ENCODE measurements around the gene OR8K1. TPM values are rescaled to one million over a fixed set of nuclear protein-coding genes. Genes with fewer than 3 reads are reported as not detected.

The OR8K1 gene
- polyA plus RNA-seq (ENCODE audit: low read depth in 6 of 6) = not detected

DNA sequence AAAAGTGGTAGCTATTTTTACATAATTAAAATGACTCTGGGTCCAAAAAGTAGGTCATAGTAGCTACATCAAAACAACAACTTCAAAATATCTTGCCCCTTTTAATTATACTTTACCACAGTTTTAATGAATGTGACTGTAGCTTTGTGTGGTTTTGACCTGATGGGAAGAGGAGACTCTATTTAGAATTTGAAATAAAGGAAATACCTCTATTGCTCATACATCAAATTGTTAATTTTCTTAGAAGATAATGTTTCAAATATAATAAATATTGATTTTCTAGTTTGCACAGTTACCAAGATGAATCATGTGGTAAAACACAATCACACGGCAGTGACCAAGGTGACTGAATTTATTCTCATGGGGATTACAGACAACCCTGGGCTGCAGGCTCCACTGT lies at the start of gene OR8K1:
TSS of gene OR8K1 (plus strand) at position 301 of the 400 bp plus-strand sequence. CDS start at position 301, 0 bp downstream.
- no peaks in the 10 kb centered on the region for H3K4me1 Mint-ChIP-seq
- ATAC-seq (ENCODE audit: low read depth in 2 of 2) (no peak), DNase-seq (no peak)
- peaks cover 0 to 10% (median 8%) of the 10 kb centered on the region in 7 donors for H3K9me3 Mint-ChIP-seq
- no peak within 1 kb of the TSS for H3K27ac Mint-ChIP-seq
- no peak within 1 kb of the TSS for H3K4me3 Mint-ChIP-seq
- no peaks in the 10 kb centered on the region for H3K36me3 Mint-ChIP-seq
- H3K27me3 Mint-ChIP-seq = no peaks in the 10 kb centered on the region

DNA sequence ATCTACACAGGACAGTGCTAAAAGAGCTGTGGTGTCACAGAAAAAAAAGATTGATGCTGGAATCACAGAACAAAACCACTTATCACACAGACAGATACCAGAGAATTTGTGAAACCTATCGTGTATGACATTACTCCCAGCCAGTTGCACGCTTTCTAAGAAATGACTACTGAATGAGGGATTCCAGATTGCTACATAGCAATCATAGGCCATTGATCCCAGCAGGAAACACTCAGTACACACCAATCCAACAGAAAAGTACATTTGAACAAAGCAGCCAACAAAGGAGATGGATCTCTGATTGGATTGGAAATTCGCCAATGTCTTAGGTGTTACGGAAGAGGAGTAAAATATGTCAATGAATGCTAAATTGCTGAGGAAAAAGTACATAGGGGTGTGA lies 48.9 kb upstream of the OR8K1 start:
- DNase-seq (no peak), ATAC-seq (ENCODE audit: low read depth in 2 of 2) (no peak)
- Mint-ChIP-seq H3K36me3 (no peaks in the 10 kb centered on the region), H3K27ac (no peak overlapping the region), H3K4me3 (no peak overlapping the region), H3K4me1 (no peaks in the 10 kb centered on the region), H3K27me3 (no peaks in the 10 kb centered on the region), H3K9me3 (peaks cover 0 to 8% (median 4%) of the 10 kb centered on the region in 7 donors)

DNA sequence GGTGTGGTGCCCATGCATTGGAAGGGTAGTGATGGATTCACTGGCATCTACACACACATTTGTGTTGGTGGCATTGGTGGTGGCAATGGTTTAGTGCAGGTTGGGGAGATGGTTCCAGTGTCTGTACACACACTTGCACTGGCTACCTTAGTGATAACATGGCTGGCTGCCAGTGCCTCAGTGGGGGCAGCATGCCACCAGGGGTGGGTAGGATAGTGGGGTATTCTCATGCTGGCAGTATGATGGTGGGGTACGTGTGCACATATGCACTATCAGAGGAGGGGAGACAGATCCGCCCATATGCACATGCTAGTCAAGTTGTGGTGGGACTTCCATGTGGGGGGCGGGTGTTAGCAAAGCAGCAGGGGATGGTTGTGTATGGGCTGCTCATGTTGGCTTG lies 38.0 kb upstream of the OR8K1 start:
- Mint-ChIP-seq H3K36me3 (no peaks in the 10 kb centered on the region), H3K9me3 (peaks cover 5 to 29% (median 12%) of the 10 kb centered on the region in 7 donors), H3K4me3 (no peak overlapping the region), H3K4me1 (no peaks in the 10 kb centered on the region), H3K27me3 (no peaks in the 10 kb centered on the region), H3K27ac (no peak overlapping the region)
- DNase-seq = no peak
- ATAC-seq (ENCODE audit: low read depth in 2 of 2) = no peak

DNA sequence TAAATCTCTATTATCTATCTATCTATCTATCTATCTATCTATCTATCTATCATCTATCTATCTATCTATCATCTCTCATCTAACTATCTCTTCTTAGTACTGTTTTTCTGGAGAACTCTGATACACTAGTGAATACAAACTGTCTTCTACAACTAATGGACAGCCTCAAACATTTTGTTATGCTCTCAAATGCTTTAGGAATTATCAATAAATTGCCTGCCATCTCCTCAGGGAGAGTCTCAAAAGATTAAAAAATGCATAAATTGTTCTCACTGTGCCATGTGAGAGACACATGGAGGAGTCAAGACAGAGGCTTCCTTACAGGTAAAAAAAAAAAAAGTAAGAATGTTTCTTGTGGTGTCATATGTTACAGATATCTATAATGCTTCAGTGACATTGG lies 31.0 kb upstream of the OR8K1 start, which contains the start of gene OR8K3:
TSS of gene OR8K3 (plus strand) at position 301 of the 400 bp plus-strand sequence. CDS start 3,163 bp downstream, outside the sequence.
- no peak for DNase-seq
- no peak for ATAC-seq (ENCODE audit: low read depth in 2 of 2)

DNA sequence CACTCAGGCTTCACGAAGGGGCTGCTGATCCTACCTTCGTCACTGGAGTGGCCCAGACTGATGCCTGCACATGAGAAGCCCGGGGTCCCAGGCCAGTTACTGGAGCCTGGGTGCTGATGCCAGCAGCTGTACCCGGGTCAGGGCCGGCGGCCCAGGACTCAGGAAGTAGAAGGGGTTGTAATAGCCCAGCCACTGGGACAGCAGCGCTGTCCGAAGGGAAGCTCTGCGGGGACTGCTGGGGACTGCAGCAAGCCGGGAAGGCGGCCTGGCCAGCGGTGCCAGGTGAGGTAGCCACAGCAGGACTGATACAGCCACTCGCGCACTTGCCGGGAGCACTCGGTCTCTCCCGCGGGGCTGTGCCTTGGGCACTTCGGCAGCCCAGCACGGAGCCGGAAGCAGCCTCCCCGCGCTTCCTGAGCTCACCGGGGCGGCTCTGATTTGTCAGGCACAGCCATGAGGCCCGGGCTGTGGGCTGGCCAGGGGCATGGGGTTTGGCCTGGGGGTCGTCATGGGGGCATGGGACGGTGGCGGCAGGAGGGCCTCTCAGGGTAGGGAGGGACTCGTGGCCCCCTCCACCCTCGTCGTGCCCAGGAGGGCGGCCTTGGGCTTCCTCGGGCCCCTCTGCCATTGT lies 13.9 kb upstream of the OR8K1 start:
- DNase-seq = no peak
- ATAC-seq (ENCODE audit: low read depth in 2 of 2) = no peak
- Mint-ChIP-seq H3K9me3 (peaks cover 0 to 18% (median 4%) of the 10 kb centered on the region in 7 donors), H3K36me3 (peaks cover 0 to 5% of the 10 kb centered on the region in 2 donors), H3K4me3 (no peak overlapping the region), H3K4me1 (no peaks in the 10 kb centered on the region), H3K27ac (no peak overlapping the region), H3K27me3 (no peaks in the 10 kb centered on the region)

More for the DNA sequence above, 31.0 kb upstream of the OR8K1 start, which contains the start of gene OR8K3:
- H3K9me3 Mint-ChIP-seq = peaks cover 0 to 17% (median 0%) of the 10 kb centered on the region in 7 donors
- H3K4me1 Mint-ChIP-seq = no peaks in the 10 kb centered on the region
- H3K27ac Mint-ChIP-seq = peak within 1 kb of the TSS in 1 of 6 donors; percentile 0
- H3K4me3 Mint-ChIP-seq = no peak within 1 kb of the TSS
- no peaks in the 10 kb centered on the region for H3K36me3 Mint-ChIP-seq
- no peaks in the 10 kb centered on the region for H3K27me3 Mint-ChIP-seq

DNA sequence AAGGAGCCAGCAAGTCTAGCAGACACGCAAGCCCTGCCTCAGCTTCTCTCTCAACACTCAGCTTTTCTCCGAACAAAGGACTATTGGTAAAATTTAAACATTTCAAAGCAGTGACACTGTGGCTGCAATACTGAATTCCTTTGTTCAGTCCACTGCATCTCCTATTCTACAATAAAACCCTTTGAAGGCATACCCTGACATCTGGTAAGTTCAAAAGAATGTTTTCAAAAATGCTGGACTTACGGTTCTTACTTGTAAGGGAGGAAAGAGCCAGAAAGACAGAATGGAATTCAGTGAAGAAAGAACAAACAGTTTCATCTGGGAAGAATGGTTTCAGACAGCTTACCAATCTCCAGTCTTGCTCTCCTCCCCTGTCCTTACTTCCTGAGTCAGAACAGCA lies 12.7 kb upstream of the OR8K1 start:
- Mint-ChIP-seq H3K27ac (no peak overlapping the region), H3K9me3 (peaks cover 0 to 11% (median 4%) of the 10 kb centered on the region in 7 donors), H3K27me3 (no peaks in the 10 kb centered on the region)

DNA sequence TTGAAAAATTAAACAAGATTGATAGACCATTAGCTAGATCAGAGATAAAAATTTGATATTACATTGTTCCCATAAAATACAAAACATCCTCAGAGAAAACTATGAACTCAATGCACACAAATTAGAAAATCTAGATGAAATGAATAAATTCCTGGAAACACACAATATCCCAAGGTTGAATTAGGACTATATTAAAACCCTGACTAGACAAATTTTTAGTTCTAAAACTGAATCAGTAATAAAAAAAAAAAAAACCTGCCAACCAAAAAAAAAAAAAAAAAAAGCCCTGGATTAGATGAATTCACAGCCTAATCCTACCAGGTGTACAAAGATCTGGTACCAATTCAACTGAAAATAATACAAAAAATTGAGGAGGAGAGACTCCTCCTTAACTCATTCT lies 5.5 kb upstream of the OR8K1 start:
- H3K4me1 Mint-ChIP-seq = no peaks in the 10 kb centered on the region
- H3K9me3 Mint-ChIP-seq = peaks cover 0 to 17% (median 7%) of the 10 kb centered on the region in 7 donors
- H3K27ac Mint-ChIP-seq = no peak overlapping the region
- no peaks in the 10 kb centered on the region for H3K36me3 Mint-ChIP-seq
- ATAC-seq (ENCODE audit: low read depth in 2 of 2) = no peak
- no peaks in the 10 kb centered on the region for H3K27me3 Mint-ChIP-seq
- no peak overlapping the region for H3K4me3 Mint-ChIP-seq
- no peak for DNase-seq

More for the DNA sequence above, 12.7 kb upstream of the OR8K1 start:
- no peak for ATAC-seq (ENCODE audit: low read depth in 2 of 2)
- Mint-ChIP-seq H3K4me3 (no peak overlapping the region), H3K4me1 (no peaks in the 10 kb centered on the region), H3K36me3 (peaks cover 0 to 5% of the 10 kb centered on the region in 2 donors)
- no peak for DNase-seq

DNA sequence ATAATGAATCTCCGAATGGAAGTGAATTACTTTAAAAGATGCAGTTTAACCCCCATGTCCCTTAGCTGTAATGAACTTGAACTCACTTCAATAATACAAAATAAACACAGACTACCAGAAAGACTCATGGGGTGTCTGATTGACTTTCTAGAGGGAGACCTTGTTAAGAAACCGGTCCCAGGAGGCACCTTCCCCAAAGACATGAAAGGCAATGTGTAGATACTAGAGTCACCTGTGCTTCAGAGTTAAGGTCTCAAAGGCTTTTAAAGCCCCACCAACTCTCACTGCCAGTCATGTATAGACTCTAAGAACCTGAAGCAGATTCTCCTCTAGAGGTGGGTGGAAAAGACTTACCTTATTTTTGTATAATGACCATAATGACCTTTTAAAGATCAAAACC lies 8.2 kb downstream of the OR8K1 start, which contains the start of gene OR8J1:
TSS of gene OR8J1 (plus strand) at position 301 of the 400 bp plus-strand sequence. CDS start 5,956 bp downstream, outside the sequence.
- no peaks in the 10 kb centered on the region for H3K4me1 Mint-ChIP-seq
- DNase-seq (no peak), ATAC-seq (ENCODE audit: low read depth in 2 of 2) (no peak)
- no peaks in the 10 kb centered on the region for H3K27me3 Mint-ChIP-seq
- H3K36me3 Mint-ChIP-seq = no peaks in the 10 kb centered on the region
- H3K4me3 Mint-ChIP-seq = no peak within 1 kb of the TSS
- H3K9me3 Mint-ChIP-seq = peaks cover 0 to 4% (median 0%) of the 10 kb centered on the region in 7 donors
- H3K27ac Mint-ChIP-seq = no peak within 1 kb of the TSS

DNA sequence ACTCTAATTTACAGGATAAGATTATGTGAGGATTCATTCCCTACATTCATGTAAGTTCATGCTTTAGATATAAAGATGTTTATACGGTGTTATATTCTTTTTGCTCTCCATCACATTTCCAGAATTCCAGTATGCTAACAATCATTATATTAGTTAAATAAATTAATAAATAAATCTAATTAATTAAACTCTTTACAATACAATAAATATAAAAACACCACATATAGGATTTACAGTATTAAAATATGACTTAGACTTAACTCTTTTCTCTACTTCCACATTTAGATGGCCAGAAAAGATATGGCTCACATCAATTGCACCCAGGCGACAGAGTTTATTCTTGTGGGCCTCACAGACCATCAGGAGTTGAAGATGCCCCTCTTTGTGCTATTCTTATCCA lies 29.5 kb downstream of the OR8K1 start, which contains the start of gene OR8U1:
TSS of gene OR8U1 (plus strand) at position 301 of the 400 bp plus-strand sequence. CDS start at position 301, 0 bp downstream.
- DNase-seq (no peak), ATAC-seq (ENCODE audit: low read depth in 2 of 2) (no peak)
- H3K9me3 Mint-ChIP-seq = peaks cover 0 to 13% (median 6%) of the 10 kb centered on the region in 7 donors
- no peaks in the 10 kb centered on the region for H3K4me1 Mint-ChIP-seq
- H3K27ac Mint-ChIP-seq = no peak within 1 kb of the TSS
- H3K27me3 Mint-ChIP-seq = no peaks in the 10 kb centered on the region
- H3K36me3 Mint-ChIP-seq = no peaks in the 10 kb centered on the region
- H3K4me3 Mint-ChIP-seq = no peak within 1 kb of the TSS

DNA sequence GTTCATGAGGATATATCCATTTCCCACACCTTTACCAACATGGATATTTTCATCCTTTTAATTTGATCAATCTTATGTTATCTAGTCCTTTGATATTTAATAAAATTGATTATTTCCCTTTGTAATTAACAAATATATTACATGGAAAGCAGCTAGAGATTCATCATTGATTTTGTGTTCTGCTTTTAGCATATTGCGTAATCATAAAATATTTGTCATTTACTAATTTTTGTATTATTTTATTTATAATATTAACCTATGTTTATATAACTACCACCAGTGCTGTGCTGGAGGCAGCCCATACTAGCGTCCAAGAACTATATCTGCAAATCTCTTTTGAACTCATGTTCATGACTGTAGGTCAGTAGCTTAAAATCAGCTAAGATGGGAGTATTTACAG lies 34.3 kb downstream of the OR8K1 start:
- DNase-seq (no peak), ATAC-seq (ENCODE audit: low read depth in 2 of 2) (no peak)
- H3K4me3 Mint-ChIP-seq = no peak overlapping the region
- H3K9me3 Mint-ChIP-seq = peaks cover 0 to 17% (median 4%) of the 10 kb centered on the region in 7 donors
- H3K4me1 Mint-ChIP-seq = no peaks in the 10 kb centered on the region
- H3K36me3 Mint-ChIP-seq = no peaks in the 10 kb centered on the region
- H3K27ac Mint-ChIP-seq = no peak overlapping the region
- no peaks in the 10 kb centered on the region for H3K27me3 Mint-ChIP-seq

DNA sequence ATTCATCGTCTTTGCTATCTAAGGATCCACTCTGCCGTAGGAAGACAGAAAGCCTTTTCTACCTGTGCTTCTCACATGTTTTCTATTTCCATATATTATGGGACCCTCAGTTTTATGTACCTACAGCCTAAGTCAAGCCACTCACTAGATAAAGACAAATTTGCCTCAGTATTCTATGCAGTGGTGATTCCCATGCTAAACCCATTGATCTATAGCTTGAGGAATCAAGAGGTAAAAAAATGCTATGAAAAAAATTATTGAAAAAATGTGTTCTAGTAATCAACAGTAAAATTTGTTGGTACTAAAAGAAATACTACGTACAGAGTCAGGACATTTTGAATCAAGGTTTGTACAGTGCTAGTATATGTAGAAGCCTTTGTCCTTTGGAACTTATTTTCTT lies 48.5 kb downstream of the OR8K1 start:
- peaks cover 0 to 10% (median 3%) of the 10 kb centered on the region in 7 donors for H3K9me3 Mint-ChIP-seq
- H3K36me3 Mint-ChIP-seq = no peaks in the 10 kb centered on the region
- H3K27ac Mint-ChIP-seq = no peak overlapping the region
- no peaks in the 10 kb centered on the region for H3K4me1 Mint-ChIP-seq
- DNase-seq = no peak
- no peak for ATAC-seq (ENCODE audit: low read depth in 2 of 2)
- H3K27me3 Mint-ChIP-seq = no peaks in the 10 kb centered on the region
- no peak overlapping the region for H3K4me3 Mint-ChIP-seq

DNA sequence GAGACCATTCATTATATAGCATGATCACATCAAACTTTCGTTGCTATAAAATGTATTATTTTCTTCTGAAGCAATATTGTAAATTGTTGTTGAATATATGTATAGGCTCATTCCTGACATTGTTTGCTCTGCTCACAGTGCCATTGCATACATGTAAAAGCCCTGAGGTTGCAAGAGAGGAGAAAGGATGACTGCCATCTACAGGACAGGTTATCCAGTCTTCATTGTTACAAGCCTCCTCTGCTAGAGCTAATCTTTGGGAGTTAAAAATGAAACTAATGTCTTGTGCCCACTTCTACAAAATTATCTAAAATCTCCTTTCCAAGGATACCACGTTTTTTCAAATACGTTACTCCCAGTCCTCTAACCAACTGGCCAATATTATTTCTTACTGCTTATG lies 50.2 kb downstream of the OR8K1 start:
- H3K27me3 Mint-ChIP-seq = no peaks in the 10 kb centered on the region
- DNase-seq (no peak), ATAC-seq (ENCODE audit: low read depth in 2 of 2) (no peak)
- H3K36me3 Mint-ChIP-seq = no peaks in the 10 kb centered on the region
- peaks cover 0 to 8% (median 3%) of the 10 kb centered on the region in 7 donors for H3K9me3 Mint-ChIP-seq
- H3K4me1 Mint-ChIP-seq = no peaks in the 10 kb centered on the region
- no peak overlapping the region for H3K27ac Mint-ChIP-seq
- H3K4me3 Mint-ChIP-seq = no peak overlapping the region

Data from naive B cell (primary cell).